Stimulated activated CD4-positive, alpha-beta T cell treated with anti-CD3 and anti-CD28 coated beads, Interleukin-15, amount 100 ng/mL, for 48 hours (primary cell): ENCODE data around the gene SPIB.
"Not testable (repeated sequence)": the region's sequence is repeated elsewhere in the genome, so short reads cannot be mapped to it uniquely, and the experiment has no call there.

Experiments
- DNase-seq, 2 donors: peaks; one replicate each; pipeline ENCODE4 v3.0.0-alpha.2; 2020; ENCODE audit warnings: low read depth in 2 of 2

Gene SPIB

DNA sequence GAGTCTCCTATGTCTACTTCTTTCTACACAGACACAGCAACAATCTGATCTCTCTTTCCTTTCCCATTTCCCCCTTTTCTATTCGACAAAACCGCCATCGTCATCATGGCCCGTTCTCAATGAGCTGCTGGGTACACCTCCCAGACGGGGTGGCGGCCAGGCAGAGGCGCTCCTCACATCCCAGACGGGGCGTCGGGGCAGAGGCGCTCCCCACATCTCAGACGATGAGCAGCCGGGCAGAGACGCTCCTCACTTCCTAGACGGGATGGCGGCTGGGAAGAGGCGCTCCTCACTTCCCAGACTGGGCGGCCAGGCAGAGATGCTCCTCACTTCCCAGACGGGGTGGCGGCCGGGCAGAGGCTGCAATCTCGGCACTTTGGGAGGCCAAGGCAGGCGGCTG, 27.8 kb upstream of the SPIB start:
- DNase-seq = not testable (repeated sequence)

DNA sequence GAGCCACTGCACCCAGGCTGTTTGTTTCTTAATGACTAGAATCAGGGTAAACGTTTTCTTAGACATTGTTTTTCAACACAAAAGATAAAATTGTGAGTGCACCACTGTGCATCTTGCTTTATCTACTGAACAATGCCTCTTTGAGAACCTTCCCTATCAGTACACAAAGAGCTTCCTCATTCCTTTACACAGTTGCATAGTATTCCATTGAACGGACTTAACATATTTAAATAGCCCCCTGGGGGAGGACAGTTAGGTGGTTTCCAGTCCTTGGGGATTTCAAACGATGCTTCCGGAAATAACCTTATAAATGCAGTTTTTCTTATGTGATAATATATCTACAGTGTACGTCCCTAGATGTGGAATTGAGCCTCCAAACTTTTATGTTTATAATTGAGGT, 26.0 kb upstream of the SPIB start:
- no peak for DNase-seq

DNA sequence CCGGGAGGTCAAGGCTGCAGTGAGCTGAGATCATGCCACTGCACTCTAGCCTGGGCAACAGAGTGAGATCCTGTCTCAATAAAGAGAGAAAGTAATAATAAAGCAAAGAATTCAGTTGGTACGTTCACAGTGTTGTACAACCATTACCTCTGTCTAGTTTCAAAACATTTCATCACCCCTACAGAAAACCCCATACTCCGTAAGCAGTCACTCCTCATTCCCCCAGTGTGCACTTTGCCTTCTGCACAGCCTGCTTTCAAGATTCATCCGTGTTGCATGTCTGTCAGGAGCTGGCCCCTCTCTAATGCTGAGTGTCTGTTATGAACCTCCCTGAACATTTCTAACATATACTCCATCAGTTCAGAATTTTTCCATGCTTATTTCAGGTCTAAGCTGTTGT, 25.1 kb upstream of the SPIB start:
- no peak for DNase-seq

DNA sequence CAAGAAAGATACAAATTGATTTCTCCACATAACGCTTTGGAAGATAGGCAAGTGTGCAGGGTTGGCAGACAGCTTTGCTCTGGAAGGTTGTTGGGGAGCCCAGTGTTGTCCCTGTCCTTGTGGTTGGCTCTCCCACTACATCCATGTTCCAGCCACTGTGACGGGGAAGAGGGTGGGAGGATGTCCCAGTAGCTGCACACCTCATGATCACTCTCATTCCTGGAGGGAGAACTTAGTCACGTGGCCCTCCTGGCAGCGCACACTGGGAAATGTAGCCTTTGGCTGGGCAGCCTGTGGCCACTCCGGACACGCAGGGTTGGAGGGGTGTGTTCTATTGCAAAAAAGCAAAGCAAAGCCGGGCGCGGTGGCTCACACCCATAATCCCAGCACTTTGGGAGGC, 24.7 kb upstream of the SPIB start:
- DNase-seq = no peak

DNA sequence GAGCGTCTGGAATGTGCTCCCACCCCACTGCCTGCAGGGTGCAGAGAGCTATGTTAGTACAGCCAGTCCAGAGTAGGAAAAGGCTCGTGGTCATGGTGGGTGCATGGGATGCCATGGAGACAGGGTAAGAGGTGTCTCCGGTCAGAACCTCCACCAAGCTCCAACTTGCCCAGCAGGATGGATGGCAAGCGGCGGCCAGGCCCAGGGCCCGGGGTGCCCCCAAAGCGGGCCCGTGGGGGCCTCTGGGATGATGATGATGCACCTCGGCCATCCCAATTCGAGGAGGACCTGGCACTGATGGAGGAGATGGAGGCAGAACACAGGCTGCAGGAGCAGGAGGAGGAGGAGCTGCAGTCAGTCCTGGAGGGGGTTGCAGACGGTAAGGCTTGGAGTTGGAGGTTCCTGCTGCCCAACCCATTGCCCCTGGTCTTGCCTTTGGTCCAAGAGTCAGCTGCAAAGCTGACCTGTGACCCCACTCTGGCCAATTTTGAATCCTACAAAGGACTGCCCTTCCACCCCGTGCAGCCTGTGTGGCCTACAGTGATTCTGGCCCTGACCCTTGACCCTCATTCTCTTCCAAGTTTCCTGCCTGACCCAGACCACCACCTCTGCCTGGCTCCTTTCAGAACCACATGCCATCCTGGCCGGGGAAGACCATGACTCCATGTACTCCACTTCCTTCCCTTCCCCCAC, 19.9 kb upstream of the SPIB start:
- DNase-seq = no peak

DNA sequence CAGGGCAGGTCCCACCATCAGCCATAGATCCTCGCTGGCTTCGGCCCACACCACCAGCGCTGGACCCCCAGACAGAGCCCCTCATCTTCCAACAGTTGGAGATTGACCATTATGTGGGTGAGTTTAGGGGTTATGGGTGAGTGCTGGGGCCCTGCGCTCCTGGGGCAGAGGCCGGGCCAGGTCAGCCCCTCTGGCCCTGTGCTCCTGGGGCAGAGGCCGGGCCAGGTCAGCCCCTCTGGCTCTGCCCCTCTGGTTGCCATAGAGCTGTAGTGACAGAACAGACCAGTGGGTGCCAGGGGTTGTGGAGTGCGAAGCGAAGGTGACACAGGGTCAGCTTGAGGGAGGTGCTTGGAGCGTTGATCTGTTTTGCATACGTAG, 19.4 kb upstream of the SPIB start:
- DNase-seq = no peak

DNA sequence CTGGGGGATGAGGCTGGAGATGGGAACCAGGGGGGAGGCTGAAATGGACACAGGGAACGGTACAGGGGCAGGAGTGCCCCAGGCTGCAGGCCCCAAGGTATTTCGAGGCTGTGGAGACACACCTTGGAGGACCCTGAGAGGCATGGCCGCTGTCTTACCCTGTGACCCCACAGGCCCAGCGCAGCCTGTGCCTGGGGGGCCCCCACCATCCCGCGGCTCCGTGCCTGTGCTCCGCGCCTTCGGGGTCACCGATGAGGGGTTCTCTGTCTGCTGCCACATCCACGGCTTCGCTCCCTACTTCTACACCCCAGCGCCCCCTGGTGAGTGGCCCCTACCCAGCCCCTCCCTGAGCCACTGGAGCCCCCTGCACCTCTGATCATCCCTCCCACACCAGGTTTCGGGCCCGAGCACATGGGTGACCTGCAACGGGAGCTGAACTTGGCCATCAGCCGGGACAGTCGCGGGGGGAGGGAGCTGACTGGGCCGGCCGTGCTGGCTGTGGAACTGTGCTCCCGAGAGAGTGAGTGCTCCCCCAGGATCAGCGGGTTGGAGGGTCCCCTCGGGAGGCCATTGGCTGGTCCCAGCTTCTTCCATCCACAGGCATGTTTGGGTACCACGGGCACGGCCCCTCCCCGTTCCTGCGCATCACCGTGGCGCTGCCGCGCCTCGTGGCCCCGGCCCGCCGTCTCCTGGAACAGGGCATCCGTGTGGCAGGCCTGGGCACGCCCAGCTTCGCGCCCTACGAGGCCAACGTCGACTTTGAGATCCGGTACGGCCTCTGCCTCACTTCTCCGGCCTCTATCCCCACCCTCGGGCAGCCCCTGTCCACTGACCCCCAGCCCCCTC, 16.9 kb upstream of the SPIB start:
- DNase-seq = no peak

DNA sequence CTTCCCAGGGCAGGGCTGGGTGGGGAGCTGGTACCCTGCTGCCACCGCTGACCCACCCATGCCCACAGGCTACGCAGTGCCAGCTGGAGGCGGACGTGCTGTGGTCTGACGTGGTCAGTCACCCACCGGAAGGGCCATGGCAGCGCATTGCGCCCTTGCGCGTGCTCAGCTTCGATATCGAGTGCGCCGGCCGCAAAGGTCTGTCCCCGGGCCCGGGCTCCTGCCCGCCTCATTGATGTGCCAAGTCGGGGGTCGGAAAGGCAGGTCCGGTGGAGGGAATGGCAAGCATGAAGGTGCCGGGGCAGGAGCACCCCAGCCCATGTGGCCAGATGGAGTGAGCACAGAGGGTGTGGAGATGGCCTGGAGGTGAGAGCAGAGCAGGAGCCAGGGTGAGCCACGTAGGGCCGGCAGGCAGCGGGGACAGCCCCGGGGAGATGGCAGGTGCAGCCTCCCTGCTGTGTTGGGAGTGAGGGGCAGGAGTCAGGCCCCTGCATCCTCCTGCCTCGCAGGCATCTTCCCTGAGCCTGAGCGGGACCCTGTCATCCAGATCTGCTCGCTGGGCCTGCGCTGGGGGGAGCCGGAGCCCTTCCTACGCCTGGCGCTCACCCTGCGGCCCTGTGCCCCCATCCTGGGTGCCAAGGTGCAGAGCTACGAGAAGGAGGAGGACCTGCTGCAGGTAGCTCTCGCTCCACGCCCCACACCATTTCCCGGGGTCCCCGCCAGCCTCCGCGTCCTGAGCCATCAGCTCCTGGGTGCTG, 16.0 kb upstream of the SPIB start:
- no peak for DNase-seq

DNA sequence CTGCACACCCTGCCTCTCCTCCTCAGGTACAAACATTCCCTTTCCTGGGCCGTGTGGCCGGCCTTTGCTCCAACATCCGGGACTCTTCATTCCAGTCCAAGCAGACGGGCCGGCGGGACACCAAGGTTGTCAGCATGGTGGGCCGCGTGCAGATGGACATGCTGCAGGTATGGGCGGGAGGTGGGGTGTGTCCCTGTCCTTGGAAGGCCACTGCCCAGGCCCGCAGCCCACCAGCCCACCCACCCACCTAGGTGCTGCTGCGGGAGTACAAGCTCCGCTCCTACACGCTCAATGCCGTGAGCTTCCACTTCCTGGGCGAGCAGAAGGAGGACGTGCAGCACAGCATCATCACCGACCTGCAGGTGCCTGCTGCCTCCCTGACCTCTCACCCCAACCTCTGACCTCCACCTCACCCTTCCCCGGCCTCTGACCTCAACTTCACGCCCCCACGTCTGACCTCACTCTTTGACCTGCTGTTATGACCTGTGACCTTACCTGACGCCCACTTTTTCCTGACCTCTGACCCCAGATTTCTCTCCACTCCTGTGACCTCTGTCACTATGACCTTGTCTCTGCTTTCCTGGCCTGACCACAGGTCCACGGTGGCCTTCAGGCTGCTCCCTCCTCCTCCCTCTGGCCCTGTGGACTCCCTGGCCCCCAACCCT, 12.4 kb upstream of the SPIB start:
- no peak for DNase-seq

DNA sequence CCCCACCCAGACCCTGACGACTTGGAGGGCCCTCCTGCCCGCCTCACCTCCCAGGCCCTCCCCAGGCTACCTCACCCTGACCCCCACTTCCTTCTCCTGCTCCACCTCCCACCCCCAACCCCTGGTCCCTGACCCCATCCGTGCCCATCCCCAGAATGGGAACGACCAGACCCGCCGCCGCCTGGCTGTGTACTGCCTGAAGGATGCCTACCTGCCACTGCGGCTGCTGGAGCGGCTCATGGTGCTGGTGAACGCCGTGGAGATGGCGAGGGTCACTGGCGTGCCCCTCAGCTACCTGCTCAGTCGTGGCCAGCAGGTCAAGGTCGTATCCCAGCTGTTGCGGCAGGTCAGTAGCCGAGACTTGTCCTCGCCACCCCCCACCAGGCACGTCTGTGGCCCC, 11.9 kb upstream of the SPIB start:
- no peak for DNase-seq

DNA sequence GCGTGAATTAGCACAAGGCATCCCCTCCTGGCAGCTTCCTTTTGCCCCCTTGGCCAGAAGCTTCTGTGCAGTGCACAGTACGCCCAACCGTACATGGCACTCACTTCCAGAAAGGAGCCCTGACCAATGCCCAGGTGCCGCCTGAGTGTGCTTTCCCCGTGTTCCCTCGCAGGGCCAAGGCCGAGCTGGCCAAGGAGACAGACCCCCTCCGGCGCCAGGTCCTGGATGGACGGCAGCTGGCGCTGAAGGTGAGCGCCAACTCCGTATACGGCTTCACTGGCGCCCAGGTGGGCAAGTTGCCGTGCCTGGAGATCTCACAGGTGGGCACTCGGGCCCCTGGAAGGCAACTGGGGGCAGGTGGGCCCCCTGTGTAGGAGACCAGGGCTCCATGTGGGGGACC, 9.4 kb upstream of the SPIB start:
- DNase-seq = no peak

DNA sequence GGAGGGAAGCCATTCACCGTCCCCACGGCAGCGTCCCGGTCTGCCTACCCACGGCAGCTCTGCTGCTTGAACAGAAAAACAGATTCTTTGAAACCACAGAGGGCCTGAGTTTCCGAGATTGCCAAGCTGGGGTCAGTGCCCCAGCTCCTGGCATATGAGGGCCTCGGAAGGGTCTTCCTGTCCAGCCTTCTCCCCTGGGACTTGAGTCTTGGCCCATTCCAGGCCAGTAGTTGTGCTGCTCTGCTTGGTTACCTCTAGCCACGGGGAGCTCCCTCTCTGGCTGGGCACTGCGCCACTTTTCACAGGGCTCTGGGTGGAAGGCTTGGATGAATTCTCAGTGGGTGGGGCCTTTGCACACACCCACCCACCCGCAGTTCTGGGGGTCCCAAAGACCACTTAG, 8.6 kb upstream of the SPIB start:
- DNase-seq = no peak

DNA sequence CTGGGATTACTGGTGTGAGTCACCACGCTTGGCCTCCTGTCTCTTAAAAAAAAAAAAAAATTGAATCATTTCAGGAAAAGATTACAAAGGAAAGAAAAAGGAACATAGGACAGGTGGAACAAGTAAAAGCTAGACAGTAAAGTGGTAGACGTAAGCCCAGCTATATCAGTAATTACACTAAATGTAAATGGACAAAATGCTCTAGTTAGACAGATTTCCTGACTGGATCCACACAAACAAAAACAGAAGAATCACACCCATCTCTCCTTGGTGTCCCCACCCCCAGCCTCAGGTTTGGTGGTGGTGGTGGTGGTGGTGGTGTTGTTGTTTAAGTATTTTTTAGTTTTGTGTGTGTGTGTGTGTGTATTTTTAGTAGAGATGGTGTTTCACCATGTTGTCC, 6.3 kb upstream of the SPIB start:
- DNase-seq = no peak

DNA sequence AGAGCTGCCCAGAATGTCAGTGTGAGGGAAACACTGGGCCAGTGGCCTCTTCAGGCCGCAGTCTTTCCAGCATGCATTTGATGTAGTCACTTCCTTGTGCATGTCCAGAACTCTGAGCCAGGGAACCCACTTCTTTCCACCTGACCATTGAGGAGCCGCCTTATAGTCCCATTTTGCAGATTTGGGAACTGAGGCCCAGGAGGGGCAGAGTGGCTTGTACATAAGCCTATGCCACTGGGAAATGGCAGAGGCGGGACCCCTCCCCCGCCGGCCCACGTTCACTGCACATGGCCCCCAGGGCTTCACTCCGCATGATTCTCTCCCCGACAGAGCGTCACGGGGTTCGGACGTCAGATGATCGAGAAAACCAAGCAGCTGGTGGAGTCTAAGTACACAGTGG, 5.6 kb upstream of the SPIB start:
- DNase-seq = no peak

DNA sequence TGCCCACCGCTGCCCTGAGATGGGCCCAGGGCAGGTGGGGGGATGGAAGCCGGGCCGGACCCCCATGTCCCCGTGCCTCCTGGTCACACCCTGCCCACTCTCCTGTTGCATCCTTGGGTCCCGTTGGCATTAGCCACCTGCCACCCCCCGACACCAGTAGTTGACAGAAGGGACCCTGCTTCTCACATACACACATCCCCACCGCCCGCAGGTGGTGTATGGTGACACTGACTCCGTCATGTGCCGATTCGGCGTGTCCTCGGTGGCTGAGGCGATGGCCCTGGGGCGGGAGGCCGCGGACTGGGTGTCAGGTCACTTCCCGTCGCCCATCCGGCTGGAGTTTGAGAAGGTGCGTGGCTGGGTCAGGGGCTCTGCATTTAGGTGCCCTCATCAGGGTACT, 5.2 kb upstream of the SPIB start:
- DNase-seq = no peak

DNA sequence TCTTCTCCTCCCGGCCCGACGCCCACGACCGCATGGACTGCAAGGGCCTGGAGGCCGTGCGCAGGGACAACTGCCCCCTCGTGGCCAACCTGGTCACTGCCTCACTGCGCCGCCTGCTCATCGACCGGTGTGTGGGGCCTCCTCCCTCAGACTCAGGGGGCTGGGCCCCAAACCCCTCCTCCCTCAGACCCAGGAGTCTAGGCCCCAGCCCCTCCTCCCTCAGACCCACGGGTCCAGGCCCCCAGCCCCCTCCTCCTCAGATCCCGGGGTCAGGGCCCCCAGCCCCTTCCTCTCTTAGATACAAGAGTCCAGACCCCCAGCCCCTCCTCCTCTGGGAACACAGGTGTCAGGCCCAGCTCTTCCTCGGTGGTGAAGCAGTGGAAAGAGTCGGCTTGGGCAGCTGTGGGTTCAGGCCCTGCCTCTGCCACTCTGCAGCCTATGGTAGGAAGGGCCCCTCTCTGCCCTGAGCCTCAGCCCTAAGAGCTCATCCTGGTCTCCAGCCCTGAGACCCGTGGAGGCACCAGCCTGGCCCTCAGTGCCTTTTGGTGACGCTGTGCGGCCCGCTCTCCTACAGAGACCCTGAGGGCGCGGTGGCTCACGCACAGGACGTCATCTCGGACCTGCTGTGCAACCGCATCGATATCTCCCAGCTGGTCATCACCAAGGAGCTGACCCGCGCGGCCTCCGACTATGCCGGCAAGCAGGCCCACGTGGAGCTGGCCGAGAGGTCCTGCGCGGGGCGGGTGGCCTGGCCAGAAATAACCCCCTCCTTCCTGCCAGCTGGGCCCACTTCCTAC, 3.7 kb upstream of the SPIB start:
- peak; percentile 65 to 78 for DNase-seq

DNA sequence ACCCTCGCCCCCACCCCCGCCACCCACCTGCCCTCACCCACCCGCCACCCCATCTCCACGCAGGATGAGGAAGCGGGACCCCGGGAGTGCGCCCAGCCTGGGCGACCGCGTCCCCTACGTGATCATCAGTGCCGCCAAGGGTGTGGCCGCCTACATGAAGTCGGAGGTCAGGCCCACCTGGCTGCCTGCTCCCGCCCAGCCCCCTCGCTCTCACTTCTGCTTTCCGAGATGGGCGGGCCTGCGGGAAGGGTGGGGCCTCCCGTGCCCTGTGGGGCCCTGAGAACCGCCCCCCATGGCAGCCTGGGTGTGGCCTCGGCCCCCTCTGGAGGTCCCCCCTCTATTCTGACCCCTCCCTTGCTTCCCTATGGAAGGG, 3.1 kb upstream of the SPIB start:
- DNase-seq = no peak

DNA sequence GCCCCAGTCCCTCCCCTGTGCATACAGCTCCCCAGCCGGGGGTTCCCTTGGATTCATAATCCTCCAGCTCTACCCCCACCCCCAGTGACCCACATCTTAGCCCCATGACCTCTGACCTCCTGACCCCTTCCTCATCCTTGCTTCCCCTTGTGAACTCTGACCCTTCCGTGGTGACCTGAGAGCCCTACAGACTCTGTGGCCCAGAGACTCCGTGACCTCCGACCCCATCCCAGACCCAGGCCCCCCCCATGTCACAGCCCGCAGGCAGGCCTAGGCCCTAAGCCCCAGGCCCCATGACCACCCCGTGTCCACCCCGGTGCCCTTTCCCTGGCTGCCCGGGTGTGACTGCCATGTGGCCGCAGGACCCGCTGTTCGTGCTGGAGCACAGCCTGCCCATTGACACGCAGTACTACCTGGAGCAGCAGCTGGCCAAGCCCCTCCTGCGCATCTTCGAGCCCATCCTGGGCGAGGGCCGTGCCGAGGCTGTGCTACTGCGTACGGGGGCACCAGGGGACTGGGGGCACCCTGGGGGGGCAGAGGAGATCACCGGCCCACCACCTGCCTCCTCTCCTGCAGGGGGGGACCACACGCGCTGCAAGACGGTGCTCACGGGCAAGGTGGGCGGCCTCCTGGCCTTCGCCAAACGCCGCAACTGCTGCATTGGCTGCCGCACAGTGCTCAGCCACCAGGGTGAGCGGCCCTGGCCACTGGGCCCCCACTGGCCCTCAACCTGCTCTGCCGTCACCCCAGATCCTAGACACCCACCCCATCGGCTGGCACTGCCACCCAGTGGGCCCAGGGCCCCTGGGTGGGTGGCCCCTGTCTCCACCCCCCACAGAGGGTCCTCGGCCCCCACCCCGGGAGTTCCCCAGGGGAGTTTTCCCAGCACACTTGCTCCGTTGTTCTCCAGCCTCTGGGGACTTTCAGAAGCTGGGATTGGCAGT, 2.4 kb upstream of the SPIB start:
- no peak for DNase-seq

DNA sequence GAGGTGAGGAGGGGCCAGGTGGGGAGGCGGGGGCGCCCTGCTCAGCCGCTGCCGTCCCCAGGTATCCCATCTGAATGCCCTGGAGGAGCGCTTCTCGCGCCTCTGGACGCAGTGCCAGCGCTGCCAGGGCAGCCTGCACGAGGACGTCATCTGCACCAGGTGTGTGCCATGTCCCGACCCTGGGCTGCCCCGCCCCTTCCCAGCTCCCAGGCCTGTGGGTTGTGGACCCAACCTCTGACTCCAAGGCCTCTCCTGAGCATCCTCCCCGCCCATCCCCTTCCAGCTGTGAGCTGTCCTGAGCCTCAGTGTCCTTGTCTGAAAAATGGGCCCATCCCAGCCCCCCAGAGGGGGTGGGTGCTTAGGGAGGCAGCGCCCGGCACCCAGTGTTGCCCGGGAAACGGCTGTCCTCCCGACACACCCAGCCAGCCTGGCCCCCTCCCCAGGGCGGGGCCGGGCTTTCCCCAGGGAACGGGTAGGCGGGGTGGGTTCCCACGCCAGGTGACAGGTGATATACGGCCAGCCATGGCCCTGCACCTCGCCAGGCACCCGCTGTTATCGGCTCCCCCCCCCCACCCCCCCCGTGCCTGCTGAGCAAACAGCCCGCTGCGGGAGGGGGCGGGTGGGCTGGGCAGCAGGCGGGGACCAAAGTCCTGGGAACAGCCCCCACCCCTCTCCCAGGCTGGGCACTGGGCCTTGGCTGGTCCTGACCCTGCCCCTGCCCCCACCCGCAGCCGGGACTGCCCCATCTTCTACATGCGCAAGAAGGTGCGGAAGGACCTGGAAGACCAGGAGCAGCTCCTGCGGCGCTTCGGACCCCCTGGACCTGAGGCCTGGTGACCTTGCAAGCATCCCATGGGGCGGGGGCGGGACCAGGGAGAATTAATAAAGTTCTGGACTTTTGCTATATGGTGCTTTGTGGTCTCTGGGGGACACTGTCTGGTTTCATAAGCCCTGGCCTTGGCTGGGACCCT, 1.3 kb upstream of the SPIB start:
- no peak for DNase-seq
